GM19351 (cell line): Measurements from ENCODE around the gene TENM4.
"Not testable (repeated sequence)": the region's sequence is repeated elsewhere in the genome, so short reads cannot be mapped to it uniquely, and the experiment has no call there.

Experiments used
- ATAC-seq: cut with Tn5 transposase; IDR thresholded peaks from one replicate; pipeline ENCODE4 v1.9.1; 2021; ENCODE audit warnings: mild to moderate bottlenecking, moderate library complexity; ENCODE audit not compliant: unreplicated experiment

TENM4 gene

GRCh38 chr11:79226126-79226525, 214.7 kb downstream of the TENM4 start:
- no peak for ATAC-seq

GRCh38 chr11:79222163-79222562, 218.7 kb downstream of the TENM4 start:
- not testable (repeated sequence) for ATAC-seq

GRCh38 chr11:79221444-79222130, 219.2 kb downstream of the TENM4 start:
- no peak for ATAC-seq

GRCh38 chr11:79220171-79220570, 220.7 kb downstream of the TENM4 start:
- ATAC-seq: no peak

GRCh38 chr11:79219186-79220045, 221.4 kb downstream of the TENM4 start:
- ATAC-seq: no peak

- no peak for ATAC-seq
Observed at GRCh38 chr11:79212741-79213190, 228.1 kb downstream of the TENM4 start.

- no peak for ATAC-seq
Observed at GRCh38 chr11:79209540-79210266, 231.1 kb downstream of the TENM4 start.

GRCh38 chr11:79208126-79208525, 232.7 kb downstream of the TENM4 start:
- ATAC-seq: peak; percentile 76

GRCh38 chr11:79206951-79207350, 233.9 kb downstream of the TENM4 start:
- ATAC-seq: no peak

GRCh38 chr11:79205786-79206185, 235.0 kb downstream of the TENM4 start:
- ATAC-seq: no peak

- ATAC-seq: peak; percentile 81
Observed at GRCh38 chr11:79201677-79202347, 239.0 kb downstream of the TENM4 start.

- no peak for ATAC-seq
Observed at GRCh38 chr11:79200398-79201070, 240.3 kb downstream of the TENM4 start.

GRCh38 chr11:79199729-79200354, 241.0 kb downstream of the TENM4 start:
- no peak for ATAC-seq

GRCh38 chr11:79198898-79199250, 242.0 kb downstream of the TENM4 start:
- no peak for ATAC-seq

- ATAC-seq: no peak
Observed at GRCh38 chr11:79198203-79198897, 242.5 kb downstream of the TENM4 start.

- no peak for ATAC-seq
Observed at GRCh38 chr11:79196950-79197349, 243.9 kb downstream of the TENM4 start.

- no peak for ATAC-seq
Observed at GRCh38 chr11:79195209-79195608, 245.6 kb downstream of the TENM4 start.

GRCh38 chr11:79193663-79194310, 247.0 kb downstream of the TENM4 start:
- no peak for ATAC-seq

- no peak for ATAC-seq
Observed at GRCh38 chr11:79192836-79193235, 248.0 kb downstream of the TENM4 start.
